ENCODE measurements around the gene ABCA3. TPM values are rescaled to one million over a fixed set of nuclear protein-coding genes. Genes with fewer than 3 reads are reported as not detected.

Gene ABCA3
- total and polyA plus RNA-seq, 4 donors, result 197 to 607 (median 411) TPM

DNA sequence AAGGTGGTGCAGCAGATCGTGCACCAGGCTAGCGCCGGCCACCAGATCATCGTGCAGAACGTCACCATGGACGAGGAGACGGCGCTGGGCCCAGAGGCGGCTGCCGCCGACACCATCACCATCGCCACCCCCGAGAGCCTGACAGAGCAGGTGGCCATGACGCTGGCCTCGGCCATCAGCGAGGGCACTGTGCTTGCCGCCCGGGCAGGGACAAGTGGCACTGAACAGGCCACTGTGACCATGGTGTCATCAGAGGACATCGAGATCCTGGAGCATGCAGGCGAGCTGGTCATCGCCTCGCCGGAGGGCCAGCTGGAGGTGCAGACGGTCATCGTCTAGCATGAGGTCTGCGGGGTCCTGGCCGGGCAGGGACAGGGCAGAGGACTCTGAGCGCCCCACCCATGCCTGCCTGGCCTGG is 105.3 kb downstream of the ABCA3 start:
- H3K9ac ChIP-seq (ENCODE audit: insufficient read depth in 1 of 2, low read length in 2 of 2), result no peak overlapping the region
- peaks cover 0 to 13% (median 7%) of the 10 kb centered on the region in 5 donors for H3K4me1 ChIP-seq (ENCODE audit: control insufficient read depth in 5 of 5, insufficient read depth in 5 of 5, low read length in 5 of 5)
- no peak for ATAC-seq (ENCODE audit: insufficient read depth, low FRiP score)
- no peak overlapping the region for H3K27ac ChIP-seq (ENCODE audit: low read depth in 1 of 2, low read length in 1 of 2)
- H3K36me3 ChIP-seq (ENCODE audit: control insufficient read depth in 4 of 4, insufficient read depth in 4 of 4, low read length in 4 of 4), result peaks cover 0 to 64% (median 19%) of the 10 kb centered on the region in 4 donors
- 95 to 96% methylated on average over 28 of the region's 28 CpGs for WGBS, 2 donors
- H3K27me3 ChIP-seq (ENCODE audit: control insufficient read depth in 3 of 3, insufficient read depth in 3 of 3, low read length in 2 of 3), result peaks cover 0 to 27% (median 4%) of the 10 kb centered on the region in 3 donors
- no peak for DNase-seq
- peaks cover 0 to 22% (median 0%) of the 10 kb centered on the region in 4 donors for H3K9me3 ChIP-seq (ENCODE audit: control insufficient read depth in 4 of 4, insufficient read depth in 3 of 4, low read length in 3 of 4)
- TF ChIP-seq, protein P1, sequence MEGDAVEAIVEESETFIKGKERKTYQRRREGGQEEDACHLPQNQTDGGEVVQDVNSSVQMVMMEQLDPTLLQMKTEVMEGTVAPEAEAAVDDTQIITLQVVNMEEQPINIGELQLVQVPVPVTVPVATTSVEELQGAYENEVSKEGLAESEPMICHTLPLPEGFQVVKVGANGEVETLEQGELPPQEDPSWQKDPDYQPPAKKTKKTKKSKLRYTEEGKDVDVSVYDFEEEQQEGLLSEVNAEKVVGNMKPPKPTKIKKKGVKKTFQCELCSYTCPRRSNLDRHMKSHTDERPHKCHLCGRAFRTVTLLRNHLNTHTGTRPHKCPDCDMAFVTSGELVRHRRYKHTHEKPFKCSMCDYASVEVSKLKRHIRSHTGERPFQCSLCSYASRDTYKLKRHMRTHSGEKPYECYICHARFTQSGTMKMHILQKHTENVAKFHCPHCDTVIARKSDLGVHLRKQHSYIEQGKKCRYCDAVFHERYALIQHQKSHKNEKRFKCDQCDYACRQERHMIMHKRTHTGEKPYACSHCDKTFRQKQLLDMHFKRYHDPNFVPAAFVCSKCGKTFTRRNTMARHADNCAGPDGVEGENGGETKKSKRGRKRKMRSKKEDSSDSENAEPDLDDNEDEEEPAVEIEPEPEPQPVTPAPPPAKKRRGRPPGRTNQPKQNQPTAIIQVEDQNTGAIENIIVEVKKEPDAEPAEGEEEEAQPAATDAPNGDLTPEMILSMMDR (IDR thresholded peaks at IDR 0.05; ENCODE audit: control extremely low read depth, extremely low read depth), result no peak
- no peak overlapping the region for H3K4me3 ChIP-seq

DNA sequence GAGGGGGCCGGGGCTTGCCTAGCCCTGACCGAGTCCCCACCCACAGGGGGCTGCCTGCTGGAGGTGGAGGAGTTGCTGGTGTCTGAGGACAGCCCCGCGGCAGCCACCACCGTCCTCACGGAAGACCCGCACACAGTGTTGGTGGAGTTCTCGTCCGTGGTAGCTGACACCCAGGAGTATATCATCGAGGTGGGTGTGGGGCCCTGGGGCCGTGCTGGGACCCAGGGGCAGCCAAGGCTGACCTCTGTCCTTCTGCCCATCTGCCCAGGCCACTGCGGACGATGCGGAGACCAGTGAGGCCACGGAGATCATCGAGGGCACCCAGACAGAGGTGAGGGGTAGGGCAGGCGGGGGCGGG is 105.7 kb downstream of the ABCA3 start:
- DNase-seq (no peak), ATAC-seq (ENCODE audit: insufficient read depth, low FRiP score) (no peak)
- 95 to 96% methylated on average over 18 of the region's 18 CpGs for WGBS, 2 donors
- Histone ChIP-seq H3K27me3 (ENCODE audit: control insufficient read depth in 3 of 3, insufficient read depth in 3 of 3, low read length in 2 of 3) (peaks cover 0 to 27% (median 4%) of the 10 kb centered on the region in 3 donors), H3K27ac (ENCODE audit: low read depth in 1 of 2, low read length in 1 of 2) (no peak overlapping the region), H3K9me3 (ENCODE audit: control insufficient read depth in 4 of 4, insufficient read depth in 3 of 4, low read length in 3 of 4) (peaks cover 0 to 22% (median 0%) of the 10 kb centered on the region in 4 donors), H3K4me1 (ENCODE audit: control insufficient read depth in 5 of 5, insufficient read depth in 5 of 5, low read length in 5 of 5) (peaks cover 0 to 13% (median 7%) of the 10 kb centered on the region in 5 donors), H3K4me3 (no peak overlapping the region), H3K36me3 (ENCODE audit: control insufficient read depth in 4 of 4, insufficient read depth in 4 of 4, low read length in 4 of 4) (peaks cover 0 to 67% (median 21%) of the 10 kb centered on the region in 4 donors), H3K9ac (ENCODE audit: insufficient read depth in 1 of 2, low read length in 2 of 2) (no peak overlapping the region)
- TF ChIP-seq, protein P1 (IDR thresholded peaks at IDR 0.05; ENCODE audit: control extremely low read depth, extremely low read depth), result no peak

DNA sequence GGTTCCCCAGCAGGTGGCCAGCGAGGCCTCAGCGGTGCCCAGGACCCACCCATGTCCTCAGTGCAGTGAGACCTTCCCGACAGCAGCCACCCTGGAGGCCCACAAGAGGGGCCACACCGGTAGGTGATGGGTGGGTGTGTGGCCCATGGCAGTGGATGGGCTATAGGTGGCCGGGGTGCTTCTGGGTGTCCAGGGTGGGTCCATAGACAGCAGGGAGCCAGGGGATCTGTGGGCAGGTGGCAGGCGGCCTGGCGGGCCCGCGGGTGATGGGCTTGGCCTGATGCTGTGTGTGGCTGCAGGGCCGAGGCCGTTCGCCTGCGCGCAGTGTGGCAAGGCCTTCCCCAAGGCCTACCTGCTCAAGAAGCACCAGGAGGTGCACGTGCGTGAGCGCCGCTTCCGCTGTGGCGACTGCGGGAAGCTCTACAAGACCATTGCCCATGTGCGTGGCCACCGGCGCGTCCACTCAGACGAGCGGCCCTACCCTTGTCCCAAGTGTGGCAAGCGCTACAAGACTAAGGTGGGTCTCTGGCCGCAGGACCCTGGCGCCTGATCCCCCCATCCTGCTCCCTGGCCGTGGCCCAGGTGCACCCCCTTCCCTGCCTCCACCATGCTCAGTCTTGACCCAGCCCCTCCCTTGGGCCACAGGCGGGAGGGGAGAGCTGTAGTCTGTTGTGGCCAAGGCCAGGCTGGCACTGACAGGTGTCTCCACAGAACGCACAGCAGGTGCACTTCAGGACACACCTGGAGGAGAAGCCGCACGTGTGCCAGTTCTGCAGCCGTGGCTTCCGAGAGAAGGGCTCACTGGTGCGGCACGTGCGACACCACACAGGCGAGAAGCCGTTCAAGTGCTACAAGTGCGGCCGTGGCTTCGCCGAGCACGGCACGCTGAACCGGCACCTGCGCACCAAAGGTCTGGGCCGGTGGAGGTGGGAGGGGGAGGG is 106.4 kb downstream of the ABCA3 start:
- H3K9ac ChIP-seq (ENCODE audit: insufficient read depth in 1 of 2, low read length in 2 of 2), result no peak overlapping the region
- TF ChIP-seq, protein P1 (IDR thresholded peaks at IDR 0.05; ENCODE audit: control extremely low read depth, extremely low read depth), result no peak
- peaks cover 3 to 68% (median 26%) of the 10 kb centered on the region in 4 donors for H3K36me3 ChIP-seq (ENCODE audit: control insufficient read depth in 4 of 4, insufficient read depth in 4 of 4, low read length in 4 of 4)
- peaks cover 0 to 27% (median 4%) of the 10 kb centered on the region in 3 donors for H3K27me3 ChIP-seq (ENCODE audit: control insufficient read depth in 3 of 3, insufficient read depth in 3 of 3, low read length in 2 of 3)
- no peak overlapping the region for H3K27ac ChIP-seq (ENCODE audit: low read depth in 1 of 2, low read length in 1 of 2)
- H3K9me3 ChIP-seq (ENCODE audit: control insufficient read depth in 4 of 4, insufficient read depth in 3 of 4, low read length in 3 of 4), result peaks cover 0 to 22% (median 0%) of the 10 kb centered on the region in 4 donors
- ATAC-seq (ENCODE audit: insufficient read depth, low FRiP score) (no peak), DNase-seq (no peak)
- 96 to 97% methylated on average over 50 to 51 of the region's 51 CpGs for WGBS, 2 donors
- no peak overlapping the region for H3K4me3 ChIP-seq
- H3K4me1 ChIP-seq (ENCODE audit: control insufficient read depth in 5 of 5, insufficient read depth in 5 of 5, low read length in 5 of 5), result peaks cover 0 to 13% (median 7%) of the 10 kb centered on the region in 5 donors

Measured in lung (tissue), 12 donors.